GM23248 (cell line): Measurements from ENCODE around the gene TLR8.

Experiments
- EZH2 ChIP-seq: fragments of 200-600 bp; sonication (generic); IDR thresholded peaks from 2 replicates; pipeline ENCODE4 v1.6.1; 2018; ENCODE audit warnings: antibody characterized with exemption, mild to moderate bottlenecking; ENCODE audit not compliant: insufficient read depth, poor library complexity, severe bottlenecking
- EZH2phosphoT487 ChIP-seq: fragments of 200-600 bp; sonication (generic); IDR thresholded peaks from 2 replicates; pipeline ENCODE4 v1.6.1; 2018; ENCODE audit warnings: antibody characterized with exemption, moderate library complexity, mild to moderate bottlenecking, low read depth; ENCODE audit not compliant: insufficient read depth

DNA sequence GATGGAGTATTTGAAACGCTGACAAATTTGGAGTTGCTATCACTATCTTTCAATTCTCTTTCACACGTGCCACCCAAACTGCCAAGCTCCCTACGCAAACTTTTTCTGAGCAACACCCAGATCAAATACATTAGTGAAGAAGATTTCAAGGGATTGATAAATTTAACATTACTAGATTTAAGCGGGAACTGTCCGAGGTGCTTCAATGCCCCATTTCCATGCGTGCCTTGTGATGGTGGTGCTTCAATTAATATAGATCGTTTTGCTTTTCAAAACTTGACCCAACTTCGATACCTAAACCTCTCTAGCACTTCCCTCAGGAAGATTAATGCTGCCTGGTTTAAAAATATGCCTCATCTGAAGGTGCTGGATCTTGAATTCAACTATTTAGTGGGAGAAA lies 13.2 kb downstream of the TLR8 start:
- no peak for TF ChIP-seq EZH2phosphoT487
- TF ChIP-seq EZH2, result no peak
